IMR-90 (cell line): Measurements from ENCODE around the gene DAPK1. TPM values are rescaled to one million over a fixed set of nuclear protein-coding genes. Genes with fewer than 3 reads are reported as not detected.

Source experiments
- ATAC-seq: fragments of 200-7000 bp; cut with Tn5 transposase; 2 replicates; pipeline ENCODE4 v1.9.1; 2020; ENCODE audit warnings: low read depth, mild to moderate bottlenecking, moderate library complexity
- BruUV-seq: library from RNA; stranded (reverse); fragments of 400-500 nt; replicated peaks from 2 replicates; lab custom pipeline; 2021; lab: Mats Ljungman, UMichigan
- CTCF ChIA-PET: fragments of 300-600 bp; formaldehyde crosslinking; extraction: SDS; loops from one replicate; lab custom pipeline; 2021; ENCODE audit warnings: antibody characterized with exemption; lab: Yijun Ruan, JAX
- POLR2A ChIA-PET: fragments of 300-600 bp; sonication (Branson Sonifier 250); formaldehyde crosslinking; loops from one replicate; lab custom pipeline; 2022; ENCODE audit warnings: antibody characterized with exemption; ENCODE audit not compliant: unreplicated experiment; lab: Charles Lee
- DNase-seq: peaks from one replicate; pipeline ENCODE4 v3.0.0; 2013
- H2AFZ ChIP-seq: replicated peaks from 2 replicates; pipeline ENCODE3; 2013; ENCODE audit warnings: low read length, mild to moderate bottlenecking; ENCODE audit not compliant: poor library complexity
- H2AK5ac ChIP-seq: 2 replicates; pipeline ENCODE4 v1.6.1; 2013; ENCODE audit warnings: low read depth, low read length, inconsistent platforms
- H2AK9ac ChIP-seq: replicated peaks from 2 replicates; pipeline ENCODE3; 2013; ENCODE audit warnings: mild to moderate bottlenecking, low read depth, low read length, moderate library complexity; ENCODE audit not compliant: poor library complexity
- H2BK120ac ChIP-seq: 2 replicates; pipeline ENCODE4 v1.6.1; 2013; ENCODE audit warnings: low read depth, low read length, inconsistent platforms
- H2BK15ac ChIP-seq: 3 replicates; pipeline ENCODE4 v1.6.1; 2013; ENCODE audit warnings: low read depth, low read length, inconsistent platforms
- H2BK20ac ChIP-seq: 2 replicates; pipeline ENCODE4 v1.6.1; 2013; ENCODE audit warnings: low read depth, mild to moderate bottlenecking, inconsistent platforms, low read length, moderate library complexity
- H2BK5ac ChIP-seq: 2 replicates; pipeline ENCODE4 v1.6.1; 2013; ENCODE audit warnings: mild to moderate bottlenecking, low read depth, low read length, inconsistent platforms; ENCODE audit not compliant: poor library complexity, severe bottlenecking
- H3K14ac ChIP-seq: replicated peaks from 2 replicates; pipeline ENCODE4 v1.6.1; 2013; ENCODE audit warnings: low read depth, low read length, inconsistent platforms
- H3K18ac ChIP-seq: 2 replicates; pipeline ENCODE4 v1.6.1; 2013; ENCODE audit warnings: low read depth, low read length, control low read depth
- H3K23ac ChIP-seq: 2 replicates; pipeline ENCODE4 v1.6.1; 2013; ENCODE audit warnings: low read depth, low read length, inconsistent platforms
- H3K27ac ChIP-seq: 2 replicates; pipeline ENCODE4 v1.5.1; 2013; ENCODE audit warnings: mild to moderate bottlenecking, control low read depth, low read length; ENCODE audit not compliant: insufficient read depth
- H3K27me3 ChIP-seq: 2 replicates; pipeline ENCODE4 v1.6.1; 2013; ENCODE audit warnings: low read length; ENCODE audit not compliant: control insufficient read depth, insufficient read depth
- H3K36me3 ChIP-seq: 2 replicates; pipeline ENCODE4 v1.6.1; 2013; ENCODE audit warnings: low read length, mixed read lengths; ENCODE audit not compliant: control insufficient read depth, insufficient read depth
- H3K4ac ChIP-seq: 2 replicates; pipeline ENCODE4 v1.6.1; 2013; ENCODE audit warnings: low read depth, low read length, inconsistent platforms
- H3K4me1 ChIP-seq: 2 replicates; pipeline ENCODE4 v1.6.1; 2013; ENCODE audit warnings: low read length, mixed read lengths; ENCODE audit not compliant: control insufficient read depth, insufficient read depth
- H3K4me2 ChIP-seq: 2 replicates; pipeline ENCODE4 v1.6.1; 2013; ENCODE audit warnings: low read depth, mild to moderate bottlenecking, control low read depth, low read length, moderate library complexity
- H3K4me3 ChIP-seq: 2 replicates; pipeline ENCODE4 v1.5.1; 2013; ENCODE audit warnings: low read depth, mild to moderate bottlenecking, control low read depth, low read length, moderate library complexity; ENCODE audit not compliant: insufficient read depth
- H3K56ac ChIP-seq: 2 replicates; pipeline ENCODE4 v1.6.1; 2013; ENCODE audit warnings: low read length, inconsistent platforms; ENCODE audit not compliant: insufficient read depth; ENCODE audit errors: extremely low read depth
- H3K79me1 ChIP-seq, 2 experiments: 2 replicates each; pipeline ENCODE4 v1.6.1; 2013; ENCODE audit warnings: low read length in 2 of 2, inconsistent platforms in 1 of 2, low read depth in 1 of 2
- H3K9ac ChIP-seq: 2 replicates; pipeline ENCODE4 v1.6.1; 2013; ENCODE audit warnings: low read depth, low read length, control low read depth
- H3K9me1 ChIP-seq: 2 replicates; pipeline ENCODE4 v1.6.1; 2013; ENCODE audit warnings: low read length, inconsistent platforms; ENCODE audit not compliant: insufficient read depth
- H3K9me3 ChIP-seq: 2 replicates; pipeline ENCODE4 v1.6.1; 2013; ENCODE audit warnings: low read length; ENCODE audit not compliant: control insufficient read depth, insufficient read depth
- H4K20me1 ChIP-seq: 2 replicates; pipeline ENCODE4 v1.6.1; 2013; ENCODE audit warnings: low read length, inconsistent platforms; ENCODE audit not compliant: insufficient read depth
- H4K5ac ChIP-seq: 2 replicates; pipeline ENCODE4 v1.6.1; 2013; ENCODE audit warnings: mild to moderate bottlenecking, low read depth, low read length, control low read depth
- H4K8ac ChIP-seq, 2 experiments: 2 replicates each; pipeline ENCODE4 v1.6.1; 2013; ENCODE audit warnings: low read depth in 2 of 2, low read length in 2 of 2, control low read depth in 1 of 2, inconsistent platforms in 1 of 2
- H4K91ac ChIP-seq: 2 replicates; pipeline ENCODE4 v1.6.1; 2013; ENCODE audit warnings: low read depth, low read length, inconsistent platforms; ENCODE audit not compliant: insufficient read depth
- CEBPB ChIP-seq: IDR thresholded peaks from 2 replicates; pipeline ENCODE4 v1.6.1; 2012; ENCODE audit warnings: low read depth, low read length, improper control_type of control experiment
- MAZ ChIP-seq: IDR thresholded peaks from 2 replicates; pipeline ENCODE4 v1.6.1; 2012; ENCODE audit warnings: low read depth, mild to moderate bottlenecking, low read length, improper control_type of control experiment, moderate library complexity, borderline replicate concordance
- MXI1 ChIP-seq: IDR thresholded peaks from 2 replicates; pipeline ENCODE4 v1.6.1; 2012; ENCODE audit warnings: low read depth, mild to moderate bottlenecking, low read length, moderate library complexity, borderline replicate concordance
- NFE2L2 ChIP-seq: fragments of 150-350 bp; IDR thresholded peaks from 2 replicates; pipeline ENCODE4 v1.6.1; 2016; ENCODE audit warnings: low read depth, mild to moderate bottlenecking, low read length
- RCOR1 ChIP-seq: IDR thresholded peaks from 2 replicates; pipeline ENCODE4 v1.6.1; 2012; ENCODE audit warnings: mild to moderate bottlenecking, low read length, improper control_type of control experiment; ENCODE audit not compliant: insufficient replicate concordance
- RFX5 ChIP-seq: IDR thresholded peaks from 2 replicates; pipeline ENCODE4 v1.8.0; 2012; ENCODE audit warnings: low read depth, mild to moderate bottlenecking, low read length, moderate library complexity
- SMC3 ChIP-seq: fragments of 150-350 bp; IDR thresholded peaks from 2 replicates; pipeline ENCODE4 v1.6.1; 2016; ENCODE audit warnings: low read depth, mild to moderate bottlenecking, antibody characterized with exemption, low read length, moderate library complexity
- WGBS, 2 experiments: methylation state at CpG; one replicate each; pipeline versions ENCODE4 v1.1.5 to v1.1.7; 2013; ENCODE audit warnings: missing lambda C conversion rate in 2 of 2; ENCODE audit not compliant: insufficient read length in 1 of 2; ENCODE audit errors: extremely low coverage in 2 of 2; 5-methylcytosine and 5-hydroxymethylcytosine counted together
- dilution Hi-C: fragments of 300-500 bp; cut with HindIII; formaldehyde crosslinking; loops from one replicate; pipeline ENCODE4 v1.14.3; 2018; ENCODE audit warnings: low sequenced_read_pairs; ENCODE audit not compliant: unreplicated experiment
- in situ Hi-C: fragments of 300-500 bp; cut with MboI; formaldehyde crosslinking; loops from 3 replicates; pipeline ENCODE4 v1.14.3; 2019; ENCODE audit warnings: low sequenced_read_pairs, inconsistent platforms, mixed read lengths
- intact Hi-C: fragments of 100-400 bp; cut with micrococcal nuclease; formaldehyde crosslinking; loops from 2 replicates; pipeline ENCODE4 v1.10.0; 2022
- polyA plus RNA-seq, 3 experiments: library from polyadenylated mRNA; depleted of rRNA; stranded (reverse); fragments of >200 nt; gene quantifications; 2 replicates each; pipeline ENCODE4 v1.2.3, GENCODE V29; 2012; ENCODE audit warnings: low replicate concordance in 1 of 3
- total RNA-seq: library from RNA; depleted of rRNA; stranded (reverse); fragments of >200 nt; gene quantifications from 2 replicates; pipeline ENCODE4 v1.2.3, GENCODE V29; 2012
- TF ChIP-seq, protein P1 (sequence below): fragments of 150-350 bp; IDR thresholded peaks from 2 replicates; pipeline ENCODE4 v1.6.1; 2016; ENCODE audit warnings: low read depth, mild to moderate bottlenecking, low read length, moderate library complexity, borderline replicate concordance
- TF ChIP-seq, protein P2 (sequence below): conservative IDR thresholded peaks from 2 replicates; pipeline ENCODE4 v1.5.1; 2012; ENCODE audit warnings: mild to moderate bottlenecking, low read depth, low read length, improper control_type of control experiment

The DAPK1 gene
- total and polyA plus RNA-seq, 2 of the 4 experiments (the other 2 are of a cell fraction): under 0.01 to 0.03 TPM

GRCh38 chr9:87542141-87542540, 44.5 kb downstream of the DAPK1 start:
- H3K9me3 ChIP-seq: no peaks in the 10 kb centered on the region
- H3K56ac ChIP-seq: no peak overlapping the region
- no peak overlapping the region for H2BK5ac ChIP-seq
- H2AK9ac ChIP-seq: no peak overlapping the region
- no TSS peak for BruUV-seq
- DNase-seq (no peak), ATAC-seq (no peak)
- no peak overlapping the region for H3K4ac ChIP-seq
- H3K9ac ChIP-seq: no peak overlapping the region
- no peak overlapping the region for H2AK5ac ChIP-seq
- H4K8ac ChIP-seq: no peak overlapping the region
- ChIA-PET POLR2A (no interaction called here), CTCF (no interaction called here)
- no peak overlapping the region for H3K23ac ChIP-seq
- H4K20me1 ChIP-seq: no peaks in the 10 kb centered on the region
- no peak overlapping the region for H3K14ac ChIP-seq
- intact Hi-C loops (no loop called here), in situ Hi-C loops (no loop called here), dilution Hi-C loops (no loop called here)
- no peak overlapping the region for H4K91ac ChIP-seq
- H3K4me3 ChIP-seq: no peak overlapping the region
- no peak overlapping the region for H2AFZ ChIP-seq
- H3K4me1 ChIP-seq: no peaks in the 10 kb centered on the region
- no peak overlapping the region for H3K4me2 ChIP-seq
- no peaks in the 10 kb centered on the region for H3K9me1 ChIP-seq
- H4K5ac ChIP-seq: no peak overlapping the region
- no peak overlapping the region for H2BK120ac ChIP-seq
- no peaks in the 10 kb centered on the region for H3K36me3 ChIP-seq
- H2BK15ac ChIP-seq: no peak overlapping the region
- H3K79me1 ChIP-seq: no peaks in the 10 kb centered on the region
- no peak overlapping the region for H3K27ac ChIP-seq
- no peaks in the 10 kb centered on the region; the same call in 1 of the 2 replicates for H3K27me3 ChIP-seq
- no peak overlapping the region for H3K18ac ChIP-seq
- WGBS, 2 experiments: no CpG with 5 or more reads among the region's 2 CpGs
- H2BK20ac ChIP-seq: no peak overlapping the region
- no peak for TF ChIP-seq MAZ
- TF ChIP-seq, protein P1, sequence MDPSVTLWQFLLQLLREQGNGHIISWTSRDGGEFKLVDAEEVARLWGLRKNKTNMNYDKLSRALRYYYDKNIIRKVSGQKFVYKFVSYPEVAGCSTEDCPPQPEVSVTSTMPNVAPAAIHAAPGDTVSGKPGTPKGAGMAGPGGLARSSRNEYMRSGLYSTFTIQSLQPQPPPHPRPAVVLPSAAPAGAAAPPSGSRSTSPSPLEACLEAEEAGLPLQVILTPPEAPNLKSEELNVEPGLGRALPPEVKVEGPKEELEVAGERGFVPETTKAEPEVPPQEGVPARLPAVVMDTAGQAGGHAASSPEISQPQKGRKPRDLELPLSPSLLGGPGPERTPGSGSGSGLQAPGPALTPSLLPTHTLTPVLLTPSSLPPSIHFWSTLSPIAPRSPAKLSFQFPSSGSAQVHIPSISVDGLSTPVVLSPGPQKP: no peak
- TF ChIP-seq CEBPB: no peak
- TF ChIP-seq RCOR1: no peak
- no peak for TF ChIP-seq RFX5
- no peak for TF ChIP-seq MXI1
- TF ChIP-seq NFE2L2: no peak
- TF ChIP-seq, protein P2, sequence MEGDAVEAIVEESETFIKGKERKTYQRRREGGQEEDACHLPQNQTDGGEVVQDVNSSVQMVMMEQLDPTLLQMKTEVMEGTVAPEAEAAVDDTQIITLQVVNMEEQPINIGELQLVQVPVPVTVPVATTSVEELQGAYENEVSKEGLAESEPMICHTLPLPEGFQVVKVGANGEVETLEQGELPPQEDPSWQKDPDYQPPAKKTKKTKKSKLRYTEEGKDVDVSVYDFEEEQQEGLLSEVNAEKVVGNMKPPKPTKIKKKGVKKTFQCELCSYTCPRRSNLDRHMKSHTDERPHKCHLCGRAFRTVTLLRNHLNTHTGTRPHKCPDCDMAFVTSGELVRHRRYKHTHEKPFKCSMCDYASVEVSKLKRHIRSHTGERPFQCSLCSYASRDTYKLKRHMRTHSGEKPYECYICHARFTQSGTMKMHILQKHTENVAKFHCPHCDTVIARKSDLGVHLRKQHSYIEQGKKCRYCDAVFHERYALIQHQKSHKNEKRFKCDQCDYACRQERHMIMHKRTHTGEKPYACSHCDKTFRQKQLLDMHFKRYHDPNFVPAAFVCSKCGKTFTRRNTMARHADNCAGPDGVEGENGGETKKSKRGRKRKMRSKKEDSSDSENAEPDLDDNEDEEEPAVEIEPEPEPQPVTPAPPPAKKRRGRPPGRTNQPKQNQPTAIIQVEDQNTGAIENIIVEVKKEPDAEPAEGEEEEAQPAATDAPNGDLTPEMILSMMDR: no peak
- TF ChIP-seq SMC3: no peak
